ENCODE results near the gene KLHDC10.
"Not testable (repeated sequence)": the region's sequence is repeated elsewhere in the genome, so short reads cannot be mapped to it uniquely, and the experiment has no call there.

The KLHDC10 gene

DNA sequence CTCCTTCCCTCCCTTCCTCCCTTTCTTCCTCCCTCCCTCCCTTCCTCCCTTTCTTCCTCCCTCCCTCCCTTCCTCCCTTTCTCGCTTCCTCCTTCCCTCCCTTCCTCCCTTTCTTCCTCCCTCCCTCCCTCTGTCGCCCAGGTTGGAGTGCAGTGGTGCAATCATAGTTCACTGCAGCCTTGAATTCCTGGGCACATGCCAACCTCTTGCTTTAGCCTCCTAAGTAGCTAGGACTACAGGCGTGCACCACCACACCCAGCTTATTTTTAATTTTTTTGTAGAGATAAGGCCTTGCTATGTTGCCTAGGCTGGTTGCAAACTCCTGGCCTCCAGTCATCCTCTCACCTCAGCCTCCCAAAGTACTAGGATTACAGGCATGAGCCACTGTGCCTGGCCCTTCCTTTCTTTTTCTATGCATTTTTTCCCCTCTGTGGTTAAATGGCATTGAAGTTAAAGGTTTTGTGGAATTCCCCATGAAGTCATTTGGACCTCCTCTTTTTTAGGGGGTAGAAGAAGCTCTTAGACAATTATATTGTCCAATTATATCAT is 9.6 kb downstream of the KLHDC10 start:
- DNase-seq (ENCODE audit: low read depth in 2 of 2), result no peak

DNA sequence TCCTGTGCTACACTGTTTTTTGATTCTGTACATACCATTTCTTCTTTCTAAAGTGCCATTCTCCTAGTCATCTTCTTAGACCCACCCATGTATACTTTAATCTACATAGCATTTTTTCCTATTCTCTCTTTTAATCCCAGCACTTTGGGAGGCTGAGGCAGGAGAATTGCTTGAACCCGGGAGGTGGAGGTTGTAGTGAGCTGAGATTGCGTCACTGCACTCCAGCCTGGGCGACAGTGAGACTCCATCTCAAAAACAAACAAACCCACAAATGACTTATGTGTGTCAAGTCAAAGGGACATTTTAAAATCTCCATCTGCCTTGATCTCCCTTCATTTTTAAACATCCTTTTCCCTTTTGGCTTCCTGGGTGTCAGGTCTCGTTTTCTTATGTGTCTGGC is 13.2 kb downstream of the KLHDC10 start:
- DNase-seq (ENCODE audit: low read depth in 2 of 2), result not testable (repeated sequence)

DNA sequence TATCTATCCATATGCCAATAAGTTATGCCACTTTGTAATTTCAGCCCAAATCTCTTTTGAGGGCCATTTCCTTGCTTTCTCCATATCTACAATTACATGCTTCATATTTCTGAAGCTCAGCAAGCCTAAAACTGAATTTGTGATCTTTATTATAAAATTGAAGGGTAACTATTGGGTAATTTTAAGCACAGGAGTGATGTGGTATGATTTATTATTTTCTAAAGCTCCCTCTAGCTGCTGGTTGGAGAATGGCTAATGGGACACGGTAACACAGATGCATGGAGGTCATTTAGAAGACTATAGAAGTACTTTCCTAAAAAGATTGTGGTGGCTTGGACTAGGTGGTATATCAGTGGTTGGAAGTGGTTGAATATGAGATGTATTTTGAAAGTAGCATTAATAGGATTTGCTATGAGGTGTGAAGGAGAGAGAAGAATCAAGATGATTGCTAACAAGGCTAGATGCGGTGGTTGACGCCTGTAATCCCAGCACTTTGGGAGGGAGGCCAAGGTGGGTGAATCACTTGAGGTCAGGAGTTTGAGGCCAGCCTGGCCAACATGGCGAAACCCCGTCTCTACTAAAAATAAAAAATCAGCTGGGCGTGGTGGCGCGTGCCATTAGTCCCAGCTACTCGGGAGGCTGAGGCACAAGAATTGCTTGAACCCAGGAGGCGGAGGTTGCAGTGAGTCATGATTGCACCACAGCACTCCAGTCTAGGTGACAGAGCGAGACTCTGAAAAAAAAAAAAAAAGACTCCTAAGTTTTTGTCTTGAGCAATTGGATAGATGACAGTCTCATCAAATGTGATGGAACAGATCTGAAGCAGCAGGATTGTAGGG is 13.9 kb downstream of the KLHDC10 start:
- no peak for DNase-seq (ENCODE audit: low read depth in 2 of 2)

DNA sequence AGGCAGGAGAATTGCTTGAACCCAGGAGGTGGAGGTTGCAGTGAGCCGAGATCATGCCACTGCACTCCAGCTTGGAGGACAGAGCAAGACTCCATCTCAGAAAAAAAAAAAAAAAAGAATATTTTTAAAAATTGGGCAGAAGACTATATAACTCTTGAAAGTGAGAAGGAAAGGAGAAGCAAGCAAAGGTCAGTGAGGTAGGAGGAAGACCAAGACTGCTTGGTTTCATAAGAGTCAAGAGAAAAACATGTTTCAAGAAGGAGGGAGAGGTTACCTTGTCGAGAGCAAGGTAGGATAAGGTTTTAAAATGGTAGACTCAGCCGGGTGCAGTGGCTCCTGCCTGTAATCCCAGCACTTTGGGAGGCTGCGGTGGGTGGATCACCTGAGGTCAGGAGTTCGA is 14.9 kb downstream of the KLHDC10 start:
- not testable (repeated sequence) for DNase-seq (ENCODE audit: low read depth in 2 of 2)

DNA sequence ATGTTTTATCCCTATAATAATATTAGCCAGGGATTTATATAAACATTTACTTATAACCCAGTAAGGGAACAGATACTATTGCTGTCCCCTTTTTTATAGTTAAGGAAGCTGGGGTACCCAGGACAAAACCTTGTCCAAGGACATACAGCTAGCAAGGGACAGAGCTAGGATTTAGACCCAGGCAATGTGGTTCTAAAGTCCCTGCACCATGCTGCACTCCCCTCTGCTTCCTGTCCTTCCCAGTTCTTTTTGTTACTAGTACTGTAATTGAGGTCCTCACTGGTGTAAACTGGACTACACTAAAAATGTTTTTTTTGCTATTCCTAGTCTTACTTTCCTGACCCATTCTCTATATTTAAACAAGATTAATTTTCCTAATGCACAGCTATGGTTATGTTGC is 16.6 kb downstream of the KLHDC10 start:
- no peak for DNase-seq (ENCODE audit: low read depth in 2 of 2)

DNA sequence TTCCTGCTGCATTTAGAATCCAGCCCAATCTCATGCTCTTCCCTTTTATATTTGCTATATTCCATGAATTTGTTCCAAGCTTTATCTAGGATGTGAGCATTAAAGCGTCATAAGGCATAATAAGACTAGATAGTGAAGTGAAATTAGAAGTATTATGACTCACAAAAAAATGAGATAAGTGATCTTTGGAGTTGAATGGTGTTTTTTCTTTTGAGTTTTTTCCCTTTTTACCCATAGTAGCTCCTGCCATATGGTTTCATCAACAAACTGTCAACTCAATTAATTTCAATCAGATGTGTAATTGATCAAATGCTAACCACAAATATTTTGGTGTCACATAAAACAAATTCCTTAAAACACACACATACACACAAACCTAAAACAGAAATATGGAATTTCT is 17.0 kb downstream of the KLHDC10 start:
- no peak for DNase-seq (ENCODE audit: low read depth in 2 of 2)

DNA sequence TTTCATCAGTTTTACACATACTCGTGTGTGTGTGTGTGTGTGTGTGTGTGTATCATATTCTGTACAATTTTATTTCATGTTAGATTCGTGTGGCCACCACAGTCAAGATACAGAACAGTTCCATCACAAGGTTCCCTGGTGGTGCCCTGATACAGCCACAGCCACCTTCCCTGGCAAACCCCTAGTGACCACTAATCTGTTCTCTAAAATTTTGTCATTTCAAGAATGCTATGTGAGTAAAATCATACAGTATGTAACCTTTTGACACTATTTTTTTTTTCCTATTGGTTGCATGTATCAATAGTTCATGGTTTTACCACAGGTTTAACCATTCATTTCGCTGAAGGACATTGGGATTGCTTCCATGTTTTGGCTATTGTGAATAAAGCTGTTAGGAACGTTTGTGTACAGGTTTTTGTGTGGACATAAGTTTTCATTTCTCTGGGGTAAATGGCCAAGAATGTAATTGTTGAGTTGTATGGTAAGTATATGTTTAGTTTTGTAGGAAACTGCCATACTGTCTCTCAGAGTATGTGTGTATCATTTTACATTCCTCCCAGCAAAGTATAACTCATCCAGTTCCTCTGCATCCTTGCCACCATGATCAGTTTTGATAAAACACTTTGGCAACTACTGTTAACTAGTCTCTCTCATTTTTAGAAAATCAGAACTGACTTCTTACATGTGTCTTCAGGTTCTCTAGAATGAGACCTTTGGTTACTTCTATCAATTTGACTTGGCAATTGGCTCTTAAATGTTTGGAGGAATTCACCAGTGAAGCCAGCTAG is 20.6 kb downstream of the KLHDC10 start:
- DNase-seq (ENCODE audit: low read depth in 2 of 2), result no peak

DNA sequence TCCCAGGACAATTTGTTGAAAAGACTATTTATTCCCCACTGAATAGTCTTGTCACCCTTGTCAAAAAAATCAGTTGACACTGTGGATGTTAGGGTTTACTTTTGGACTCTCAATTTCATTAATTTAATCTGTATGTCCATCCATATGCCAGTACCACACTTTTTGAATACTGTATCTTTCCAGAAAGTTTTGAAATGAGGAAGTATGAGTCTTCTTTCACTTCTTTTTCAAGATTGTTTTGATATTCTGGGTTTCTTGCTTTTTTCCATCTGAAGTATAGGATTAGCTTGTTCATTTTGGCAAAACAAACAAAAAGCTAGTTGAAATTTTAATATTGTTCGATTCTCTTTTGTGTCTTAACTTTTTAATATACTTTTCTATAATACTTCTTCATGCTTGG is 21.7 kb downstream of the KLHDC10 start:
- no peak for DNase-seq (ENCODE audit: low read depth in 2 of 2)

DNA sequence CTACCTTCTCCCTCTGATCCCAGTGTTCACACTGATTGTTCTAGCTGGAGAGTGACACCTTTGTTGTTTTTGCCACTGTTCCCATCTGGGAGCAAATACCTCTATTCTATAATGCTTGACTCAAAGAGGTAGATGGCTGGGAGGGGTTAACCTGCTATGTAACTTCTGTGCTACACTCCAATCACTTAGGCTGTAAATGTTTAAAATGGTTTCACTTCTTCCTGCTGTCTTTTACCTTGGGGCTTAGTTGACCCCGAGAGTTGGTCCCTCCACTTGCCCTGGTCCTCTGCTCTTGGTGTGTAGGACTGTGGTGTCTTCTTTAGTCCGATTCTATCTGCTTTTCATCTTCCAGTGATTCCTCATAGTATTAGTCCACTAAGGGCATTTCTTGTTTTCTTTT is 22.3 kb downstream of the KLHDC10 start:
- DNase-seq (ENCODE audit: low read depth in 2 of 2), result no peak

DNA sequence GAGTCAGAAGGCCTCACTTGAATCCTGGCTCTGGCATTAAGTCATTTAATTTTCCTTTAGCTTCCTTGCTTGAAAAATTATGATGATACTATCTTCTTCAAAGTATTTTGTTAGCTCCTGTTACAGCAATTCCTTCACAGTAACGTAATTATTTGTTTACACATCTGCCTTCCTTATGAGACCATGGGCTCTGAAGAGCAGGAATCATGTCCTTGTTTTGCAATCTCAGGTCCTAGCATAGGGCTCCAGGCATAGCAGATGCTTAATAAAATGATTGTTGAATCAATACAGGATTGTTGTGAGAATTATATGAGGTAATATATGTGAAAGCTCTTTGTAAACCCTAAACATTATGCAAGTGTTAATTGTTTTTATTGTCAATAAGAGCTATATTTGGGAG is 25.5 kb downstream of the KLHDC10 start:
- DNase-seq (ENCODE audit: low read depth in 2 of 2), result no peak

DNA sequence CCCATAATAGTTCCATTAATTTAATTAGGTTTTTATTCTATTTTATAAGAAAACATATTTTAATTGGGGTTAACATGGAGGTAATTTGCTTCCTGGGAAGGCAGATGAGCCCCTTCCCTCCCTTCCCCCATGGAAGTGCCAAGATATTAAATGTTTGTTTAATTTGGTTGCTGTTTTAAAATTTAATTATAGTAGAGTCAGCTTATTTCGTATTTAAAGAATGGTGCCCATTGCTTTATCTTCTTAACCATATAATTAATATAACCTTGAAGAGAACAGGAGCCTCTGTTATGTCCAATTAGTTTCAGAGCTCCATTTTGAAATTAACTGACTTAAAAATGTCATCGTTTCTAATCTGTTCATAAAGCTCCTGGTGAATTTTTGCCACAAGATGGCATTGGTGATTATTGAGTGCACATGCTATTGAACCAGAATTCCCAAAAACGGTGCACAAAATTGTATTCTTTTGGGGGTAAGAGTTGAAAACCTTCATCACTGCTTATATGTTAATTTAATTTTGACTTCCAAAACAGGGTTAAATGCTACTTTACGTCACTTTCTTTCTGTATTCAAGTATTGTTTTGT is 26.0 kb downstream of the KLHDC10 start:
- no peak for DNase-seq (ENCODE audit: low read depth in 2 of 2)

DNA sequence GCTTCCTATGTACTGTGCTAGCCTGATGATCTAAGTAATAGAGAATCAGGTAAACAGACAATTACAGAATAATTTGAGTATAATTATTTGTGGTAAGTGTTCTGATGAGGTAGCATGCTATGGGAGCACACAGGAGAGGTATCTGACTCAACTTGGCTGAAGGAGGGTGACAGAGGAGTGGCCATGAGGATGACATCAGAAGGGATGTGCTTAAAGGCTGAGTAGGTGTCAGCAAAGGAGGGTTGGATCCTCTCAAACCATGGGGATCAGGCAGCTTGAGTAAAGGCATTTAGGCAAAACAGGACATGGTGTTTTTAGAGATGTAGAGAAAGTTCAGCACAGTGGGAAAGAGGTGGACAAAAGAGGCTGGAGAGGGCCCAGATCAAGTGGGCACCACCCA is 29.0 kb downstream of the KLHDC10 start:
- DNase-seq (ENCODE audit: low read depth in 2 of 2), result no peak

DNA sequence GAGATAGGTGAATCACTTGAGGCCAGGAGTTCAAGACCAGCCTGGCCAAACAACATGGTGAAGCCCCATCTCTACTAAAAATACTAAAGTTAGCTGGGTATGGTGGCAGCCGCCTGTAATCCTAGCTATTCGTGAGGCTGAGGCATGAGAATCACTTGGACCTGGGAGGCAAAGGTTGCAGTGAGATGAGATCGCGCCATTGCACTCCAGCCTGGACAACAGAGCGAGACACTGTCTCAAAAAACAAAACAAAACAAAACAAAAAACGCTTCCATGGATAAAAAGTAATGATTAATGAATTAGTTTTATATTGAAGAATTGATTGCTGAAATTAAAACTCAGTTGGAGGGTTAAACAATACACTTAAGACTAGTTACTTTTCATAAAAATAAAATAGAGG is 32.3 kb downstream of the KLHDC10 start:
- no peak for DNase-seq (ENCODE audit: low read depth in 2 of 2)

DNA sequence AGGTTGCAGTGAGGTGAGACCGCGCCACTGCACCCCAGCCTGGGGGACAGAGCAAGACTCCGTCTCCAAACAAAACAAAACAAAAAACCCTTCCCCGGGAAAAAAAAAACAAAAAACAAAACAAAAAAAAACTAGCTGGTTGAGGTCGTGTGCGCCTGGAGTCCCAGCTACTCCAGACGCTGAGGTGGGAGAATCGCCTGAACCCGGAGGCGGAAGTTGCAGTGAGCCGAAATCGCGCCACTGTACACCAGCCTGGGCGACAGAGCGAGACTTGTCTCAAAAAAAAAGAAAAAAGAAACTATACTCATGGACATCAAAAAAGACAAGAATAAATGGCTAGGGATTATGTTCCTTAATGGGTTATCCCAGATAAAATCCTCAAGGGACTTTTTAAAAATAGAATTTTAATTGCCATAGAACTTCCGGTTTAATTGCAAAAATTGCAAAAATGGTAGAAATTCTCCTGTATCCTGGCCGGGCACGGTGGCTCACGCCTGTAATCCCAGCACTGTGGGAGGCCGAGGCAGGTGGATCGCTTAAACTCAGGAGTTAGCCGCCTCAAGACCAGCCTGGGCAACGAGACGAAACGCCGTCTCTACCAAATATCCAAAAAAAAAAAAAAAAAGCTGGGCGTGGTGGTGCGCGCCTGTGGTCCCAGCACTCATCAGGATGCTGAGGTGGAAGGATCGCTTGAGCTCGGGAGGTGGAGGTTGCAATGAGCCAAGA is 37.8 kb downstream of the KLHDC10 start:
- no peak for DNase-seq (ENCODE audit: low read depth in 2 of 2)

DNA sequence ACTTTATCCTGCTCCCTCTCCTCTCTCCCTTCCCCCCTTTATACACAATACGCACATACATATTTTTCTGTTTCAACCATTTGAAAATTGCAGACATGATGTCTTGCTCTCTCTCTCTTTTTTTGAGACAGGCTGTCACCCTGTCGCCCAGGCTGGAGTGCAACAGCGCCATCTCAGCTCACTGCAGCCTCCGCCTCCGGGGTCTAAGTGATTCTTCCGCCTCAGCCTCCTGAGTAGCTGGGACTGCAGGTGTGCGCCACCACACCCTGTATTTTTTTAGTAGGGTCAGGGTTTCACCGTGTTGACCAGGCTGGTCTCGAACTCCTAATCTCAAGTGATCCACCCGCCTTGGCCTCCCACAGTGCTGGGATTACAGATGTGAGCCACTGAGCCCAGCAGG is 38.5 kb downstream of the KLHDC10 start:
- no peak for DNase-seq (ENCODE audit: low read depth in 2 of 2)

DNA sequence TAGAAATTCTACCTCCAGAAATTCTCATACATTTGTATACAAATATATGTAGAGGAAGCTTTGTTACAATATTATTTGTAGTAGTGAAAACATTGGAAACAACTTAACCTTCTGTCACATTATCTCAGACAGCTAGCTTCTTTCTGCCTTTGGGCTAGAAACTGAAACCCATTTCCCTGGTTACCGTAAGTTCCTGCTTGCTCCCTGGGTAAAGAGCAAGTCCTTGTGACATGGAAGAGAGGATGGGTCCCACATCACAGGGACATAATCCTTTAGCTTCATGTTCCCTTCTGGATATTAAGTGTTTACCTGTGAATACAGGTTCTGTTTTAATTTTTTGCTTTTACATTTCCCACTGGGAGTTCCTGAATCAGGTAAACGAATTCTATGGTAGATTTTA is 41.8 kb downstream of the KLHDC10 start:
- no peak for DNase-seq (ENCODE audit: low read depth in 2 of 2)

DNA sequence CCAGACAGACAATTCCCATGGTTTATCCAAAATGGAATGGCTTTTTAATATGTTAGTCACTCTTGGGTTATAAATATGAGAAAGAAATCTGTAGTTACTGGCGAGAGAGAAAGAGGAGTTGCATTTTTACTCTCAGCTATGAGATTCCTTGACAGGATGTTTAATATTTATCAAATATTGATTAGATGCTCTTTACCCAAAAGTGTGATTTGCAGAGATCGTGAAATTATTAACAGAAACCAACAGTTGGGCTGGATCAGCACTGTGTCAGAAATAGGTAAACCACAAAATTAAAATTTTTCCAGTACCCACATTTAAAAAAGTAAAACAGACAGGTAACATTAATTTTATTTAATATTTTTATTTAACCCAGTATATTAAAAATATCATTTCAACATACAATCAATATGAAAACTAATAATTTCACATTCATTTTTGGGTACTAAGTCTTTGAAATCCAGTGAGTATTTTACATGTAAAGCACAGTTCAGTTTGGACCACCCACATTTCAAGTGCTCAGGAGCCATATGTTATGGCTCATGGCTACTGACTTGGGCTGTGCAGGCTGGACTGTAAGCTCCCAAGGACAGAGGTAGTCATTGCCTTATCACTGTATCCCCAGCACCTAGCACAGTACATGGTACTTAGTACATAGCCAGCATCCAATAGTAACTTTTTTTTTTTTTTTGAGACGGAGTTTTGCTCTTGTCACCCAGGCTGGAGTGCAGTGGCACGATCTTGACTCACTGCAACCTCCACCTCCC is 42.5 kb downstream of the KLHDC10 start:
- DNase-seq (ENCODE audit: low read depth in 2 of 2), result no peak

DNA sequence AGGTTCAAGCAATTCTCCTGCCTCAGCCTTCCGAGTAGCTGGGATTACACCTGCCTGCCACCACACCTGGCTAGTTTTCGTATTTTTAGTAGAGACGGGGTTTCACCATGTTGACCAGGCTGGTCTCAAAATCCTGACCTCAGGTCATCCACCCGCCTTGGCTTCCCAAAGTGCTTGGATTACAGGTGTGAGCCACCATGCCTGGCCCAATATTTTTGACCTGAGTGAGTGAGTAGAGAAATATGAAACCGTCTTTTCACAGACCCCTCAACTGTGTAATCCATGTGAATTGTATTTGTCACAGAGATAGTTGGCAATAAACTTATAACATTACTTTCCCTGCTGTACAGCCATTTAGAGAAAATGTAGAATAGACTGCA is 43.1 kb downstream of the KLHDC10 start:
- DNase-seq (ENCODE audit: low read depth in 2 of 2), result not testable (repeated sequence)

DNA sequence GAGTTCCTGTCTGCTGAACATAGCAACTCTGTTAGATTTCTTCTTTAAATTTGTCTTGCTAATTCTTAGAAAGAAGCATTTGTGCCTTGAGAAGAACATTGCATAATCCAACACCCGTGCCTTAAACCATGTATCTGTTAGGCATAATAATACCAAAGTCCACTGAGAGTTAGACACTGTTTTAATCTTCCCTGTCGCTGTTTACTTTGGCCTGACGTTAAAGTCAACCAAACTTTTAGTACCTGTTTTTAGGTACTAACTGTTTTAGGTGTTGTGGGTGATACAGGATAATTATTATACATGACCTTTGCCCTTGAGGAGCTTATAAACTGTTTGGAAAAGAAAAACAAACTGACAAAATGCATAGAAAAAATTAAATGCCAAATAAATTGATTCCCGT is 43.6 kb downstream of the KLHDC10 start:
- no peak for DNase-seq (ENCODE audit: low read depth in 2 of 2)

DNA sequence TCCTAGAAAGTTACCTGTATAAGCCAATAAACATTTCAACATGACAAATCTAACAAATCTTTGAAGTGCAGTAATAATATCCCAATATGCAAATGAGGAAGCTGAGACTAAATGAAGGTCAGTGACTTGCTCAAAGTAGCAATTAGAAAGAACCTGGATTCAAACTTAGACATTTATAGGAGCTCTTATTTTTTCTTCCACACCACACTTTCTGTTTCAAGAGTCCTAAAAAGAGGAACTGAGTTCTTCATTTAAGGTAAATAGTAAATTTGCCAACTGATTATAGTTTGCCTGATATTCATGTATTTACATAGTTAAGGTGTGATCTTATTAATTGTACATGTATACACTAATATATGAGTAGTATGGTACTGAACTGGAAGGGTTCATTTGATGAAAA is 44.0 kb downstream of the KLHDC10 start:
- no peak for DNase-seq (ENCODE audit: low read depth in 2 of 2)

DNA sequence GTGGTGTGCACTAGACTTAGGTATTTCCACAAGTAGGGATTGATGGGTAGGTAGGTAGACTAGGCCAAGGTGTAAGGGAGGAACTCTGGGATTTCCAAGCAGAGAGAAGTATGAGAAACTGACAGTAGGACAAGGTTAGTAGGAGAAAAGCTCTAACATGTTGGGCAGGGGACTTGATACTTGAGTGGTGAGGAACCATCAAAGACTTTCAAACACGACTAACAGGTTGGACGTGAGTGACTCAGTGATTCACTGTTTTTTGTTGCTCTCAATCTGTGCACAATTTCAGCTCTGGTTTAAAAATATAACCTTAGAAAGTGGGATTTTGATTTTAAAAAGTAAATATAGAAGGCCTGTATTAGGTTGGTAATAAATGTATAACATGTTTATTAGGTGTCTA is 44.4 kb downstream of the KLHDC10 start:
- DNase-seq (ENCODE audit: low read depth in 2 of 2), result no peak
